Keratinocyte (primary cell): ENCODE results near the gene RFX2.

Experiments
- EZH2 ChIP-seq: IDR thresholded peaks from one replicate; pipeline ENCODE4 v1.6.1; 2012; ENCODE audit warnings: inconsistent platforms, mild to moderate bottlenecking, low read length, moderate library complexity
- TF ChIP-seq, protein P1 (sequence below), 3 experiments: IDR thresholded peaks in 1 of 3; conservative IDR thresholded peaks in 1 of 3; optimal IDR thresholded peaks in 1 of 3; 2 replicates in 2 of 3; 3 replicates in 1 of 3; pipeline versions ENCODE3 to v1.5.1; 2011; ENCODE audit warnings: low read length in 3 of 3, mild to moderate bottlenecking in 3 of 3, moderate library complexity in 2 of 3, control low read depth in 1 of 3, inconsistent platforms in 1 of 3; ENCODE audit not compliant: insufficient read depth in 2 of 3; ENCODE audit errors: extremely low read depth in 1 of 3

DNA sequence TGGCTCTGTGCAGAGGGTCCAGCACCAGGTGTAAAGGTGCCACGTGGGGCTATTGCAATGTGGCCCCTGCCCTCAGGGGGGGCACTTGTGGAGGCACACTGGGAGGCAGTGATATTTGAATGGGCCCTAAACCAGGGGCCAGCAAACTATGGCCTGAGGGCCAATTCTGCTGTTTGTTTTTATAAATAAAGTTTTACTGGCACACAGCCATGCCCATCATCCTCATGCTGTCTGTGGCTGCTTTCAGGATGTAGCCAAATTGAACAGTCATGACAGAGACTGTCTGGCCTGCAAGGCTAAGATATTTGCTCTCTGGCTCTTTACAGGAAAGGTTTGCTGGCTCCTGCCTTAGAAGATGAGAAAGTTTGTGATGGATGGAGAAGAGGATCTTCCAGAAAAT, 98.5 kb downstream of the RFX2 start:
- TF ChIP-seq, protein P1, sequence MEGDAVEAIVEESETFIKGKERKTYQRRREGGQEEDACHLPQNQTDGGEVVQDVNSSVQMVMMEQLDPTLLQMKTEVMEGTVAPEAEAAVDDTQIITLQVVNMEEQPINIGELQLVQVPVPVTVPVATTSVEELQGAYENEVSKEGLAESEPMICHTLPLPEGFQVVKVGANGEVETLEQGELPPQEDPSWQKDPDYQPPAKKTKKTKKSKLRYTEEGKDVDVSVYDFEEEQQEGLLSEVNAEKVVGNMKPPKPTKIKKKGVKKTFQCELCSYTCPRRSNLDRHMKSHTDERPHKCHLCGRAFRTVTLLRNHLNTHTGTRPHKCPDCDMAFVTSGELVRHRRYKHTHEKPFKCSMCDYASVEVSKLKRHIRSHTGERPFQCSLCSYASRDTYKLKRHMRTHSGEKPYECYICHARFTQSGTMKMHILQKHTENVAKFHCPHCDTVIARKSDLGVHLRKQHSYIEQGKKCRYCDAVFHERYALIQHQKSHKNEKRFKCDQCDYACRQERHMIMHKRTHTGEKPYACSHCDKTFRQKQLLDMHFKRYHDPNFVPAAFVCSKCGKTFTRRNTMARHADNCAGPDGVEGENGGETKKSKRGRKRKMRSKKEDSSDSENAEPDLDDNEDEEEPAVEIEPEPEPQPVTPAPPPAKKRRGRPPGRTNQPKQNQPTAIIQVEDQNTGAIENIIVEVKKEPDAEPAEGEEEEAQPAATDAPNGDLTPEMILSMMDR (optimal IDR thresholded peaks at IDR 0.05 in 1 of 3, IDR thresholded peaks at IDR 0.05 in 1 of 3, conservative IDR thresholded peaks at IDR 0.05 in 1 of 3; ENCODE audit: extremely low read depth in 1 of 3, insufficient read depth in 2 of 3, low read length in 3 of 3) = no peak
- no peak for TF ChIP-seq EZH2
